Measurements from ENCODE around the gene SLC25A11.

The SLC25A11 gene

GRCh38 chr17:4966844-4967538, 27.1 kb upstream of the SLC25A11 start:
- peak; percentile 100 for DNase-seq

- DNase-seq: no peak
Observed at GRCh38 chr17:4965311-4965986, 25.6 kb upstream of the SLC25A11 start.

GRCh38 chr17:4960279-4960922, 20.6 kb upstream of the SLC25A11 start:
- no peak for DNase-seq

GRCh38 chr17:4959261-4959965, 19.6 kb upstream of the SLC25A11 start:
- no peak for DNase-seq

DNA sequence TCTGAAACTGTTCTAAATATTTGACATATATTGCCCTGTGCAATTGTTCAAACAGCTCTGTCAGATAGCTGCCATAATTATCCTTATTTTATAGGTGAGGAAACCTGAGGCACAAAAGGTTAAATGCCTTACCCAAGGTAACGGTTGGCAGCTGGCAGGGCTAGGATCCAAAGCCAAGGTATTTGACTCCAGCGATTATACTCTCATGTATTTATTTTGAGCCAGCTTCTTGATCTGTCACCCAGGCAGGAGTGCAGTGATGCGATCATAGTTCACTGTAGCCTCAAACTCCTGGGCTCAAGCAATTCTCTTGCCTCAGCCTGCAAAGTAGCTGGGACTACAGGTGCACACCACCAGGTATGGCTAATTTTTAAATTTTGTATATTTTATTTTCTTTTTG, 18.3 kb upstream of the SLC25A11 start:
- no peak for DNase-seq

DNA sequence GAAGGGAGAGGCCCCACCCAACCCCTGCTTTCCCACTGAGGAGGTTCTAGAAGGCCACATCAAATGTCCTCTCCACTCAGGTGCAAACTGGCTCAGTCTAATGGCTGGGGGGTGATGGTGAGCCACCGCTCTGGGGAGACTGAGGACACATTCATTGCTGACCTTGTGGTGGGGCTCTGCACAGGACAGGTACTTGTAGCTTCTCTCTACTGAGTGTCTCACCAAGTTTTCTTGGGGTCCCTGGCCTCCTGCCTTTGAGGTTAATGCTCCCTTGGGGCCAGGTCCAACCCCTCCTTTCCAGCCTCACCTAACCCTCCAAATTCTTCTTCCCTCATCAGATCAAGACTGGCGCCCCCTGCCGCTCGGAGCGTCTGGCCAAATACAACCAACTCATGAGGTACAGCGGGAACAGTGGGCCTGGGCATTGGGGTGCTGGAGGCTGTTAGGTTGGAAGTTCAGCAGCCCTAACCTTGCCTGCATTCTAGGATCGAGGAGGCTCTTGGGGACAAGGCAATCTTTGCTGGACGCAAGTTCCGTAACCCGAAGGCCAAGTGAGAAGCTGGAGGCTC, 16.7 kb upstream of the SLC25A11 start:
- peak in 1 of 2 experiments; percentile 16 for DNase-seq

DNA sequence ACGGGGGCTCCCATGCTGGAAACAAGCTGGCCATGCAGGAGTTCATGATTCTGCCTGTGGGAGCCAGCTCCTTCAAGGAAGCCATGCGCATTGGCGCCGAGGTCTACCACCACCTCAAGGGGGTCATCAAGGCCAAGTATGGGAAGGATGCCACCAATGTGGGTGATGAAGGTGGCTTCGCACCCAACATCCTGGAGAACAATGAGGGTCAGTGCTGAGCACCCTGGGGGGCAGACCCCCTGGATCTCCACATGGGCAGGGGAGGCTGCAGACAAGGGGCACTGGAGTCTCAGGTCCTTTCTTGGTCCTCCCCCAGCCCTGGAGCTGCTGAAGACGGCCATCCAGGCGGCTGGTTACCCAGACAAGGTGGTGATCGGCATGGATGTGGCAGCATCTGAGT, 15.2 kb upstream of the SLC25A11 start:
- DNase-seq: no peak

DNA sequence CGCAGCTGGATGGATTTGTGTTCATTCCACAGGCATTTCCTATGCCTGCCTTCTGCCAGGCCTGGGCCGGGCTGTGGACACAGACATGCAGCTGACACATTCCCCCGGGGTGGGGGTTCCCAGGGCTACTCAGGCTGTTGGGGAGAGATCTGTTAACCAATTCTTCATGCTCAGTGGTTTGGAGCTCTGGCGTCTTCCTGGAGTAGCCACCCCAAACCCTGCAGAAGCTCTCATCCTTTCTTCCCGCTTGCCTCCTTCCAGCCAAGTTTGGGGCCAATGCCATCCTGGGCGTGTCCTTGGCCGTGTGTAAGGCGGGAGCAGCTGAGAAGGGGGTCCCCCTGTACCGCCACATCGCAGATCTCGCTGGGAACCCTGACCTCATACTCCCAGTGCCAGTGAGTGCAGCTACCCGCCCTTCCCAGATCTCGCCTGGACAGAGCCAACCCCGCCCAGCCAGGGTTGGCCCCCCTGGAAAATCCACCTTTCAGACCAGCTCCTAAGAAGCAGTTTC, 13.7 kb upstream of the SLC25A11 start:
- DNase-seq: no peak

DNA sequence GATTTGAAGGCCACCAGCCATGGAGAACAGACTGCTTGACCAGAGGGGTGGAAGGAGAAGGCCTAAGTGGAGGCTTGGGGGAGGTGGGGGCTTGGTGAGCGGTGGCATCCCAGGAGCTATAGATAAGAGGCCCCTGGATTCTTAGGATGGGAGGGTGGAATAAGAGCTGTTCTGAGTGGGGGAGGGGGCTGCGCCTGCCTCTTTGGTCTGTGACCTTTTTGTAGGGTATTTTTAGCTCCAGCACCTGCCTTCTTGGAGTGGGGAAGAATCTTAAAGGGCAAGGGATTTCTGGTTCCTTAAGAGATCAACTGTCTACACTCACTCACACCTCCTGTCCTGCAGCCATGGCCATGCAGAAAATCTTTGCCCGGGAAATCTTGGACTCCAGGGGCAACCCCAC, 11.6 kb upstream of the SLC25A11 start:
- DNase-seq: peak in 1 of 2 experiments; percentile 15

GRCh38 chr17:4950746-4951204, 10.9 kb upstream of the SLC25A11 start, which contains the start of gene ENO3:
Gene ENO3 (plus strand): TSS chr17:4951119. CDS start chr17:4951830, 711 bp downstream.
- peak; percentile 75 to 85 for DNase-seq

- DNase-seq: peak in 1 of 2 experiments; percentile 41
Observed at GRCh38 chr17:4950075-4950745, 10.4 kb upstream of the SLC25A11 start.

GRCh38 chr17:4949321-4950074, 9.7 kb upstream of the SLC25A11 start:
- peak; percentile 74 to 86 for DNase-seq

DNA sequence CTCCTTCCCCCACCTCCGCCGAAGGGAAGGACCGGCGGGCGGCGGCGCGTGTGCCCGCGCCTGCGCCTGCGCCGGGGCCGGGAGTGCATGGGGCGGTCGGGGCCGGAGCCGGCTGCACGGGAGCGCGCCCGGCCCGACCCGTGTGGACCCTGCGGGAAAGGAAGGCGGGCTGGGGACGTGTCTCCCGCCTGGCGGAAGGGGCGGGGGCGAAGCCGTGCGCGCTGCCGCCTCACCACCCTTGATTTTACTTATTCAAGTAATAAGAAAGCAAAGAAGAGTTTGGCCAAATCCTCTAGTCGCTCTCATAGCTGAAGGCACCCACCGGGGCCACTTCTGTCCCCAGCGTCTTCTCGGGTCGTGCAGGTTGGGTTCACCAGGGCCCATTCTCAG, 9.1 kb upstream of the SLC25A11 start:
- DNase-seq: peak; percentile 88 to 90

GRCh38 chr17:4948166-4948930, 8.5 kb upstream of the SLC25A11 start, which contains the start of gene PFN1:
Gene PFN1 (minus strand): TSS chr17:4948530. CDS start chr17:4948394, 136 bp downstream.
- DNase-seq: peak; percentile 83 to 86

GRCh38 chr17:4947411-4948165, 7.7 kb upstream of the SLC25A11 start:
- DNase-seq: peak; percentile 26 to 47

- DNase-seq: no peak
Observed at GRCh38 chr17:4947010-4947410, 7.2 kb upstream of the SLC25A11 start.

DNA sequence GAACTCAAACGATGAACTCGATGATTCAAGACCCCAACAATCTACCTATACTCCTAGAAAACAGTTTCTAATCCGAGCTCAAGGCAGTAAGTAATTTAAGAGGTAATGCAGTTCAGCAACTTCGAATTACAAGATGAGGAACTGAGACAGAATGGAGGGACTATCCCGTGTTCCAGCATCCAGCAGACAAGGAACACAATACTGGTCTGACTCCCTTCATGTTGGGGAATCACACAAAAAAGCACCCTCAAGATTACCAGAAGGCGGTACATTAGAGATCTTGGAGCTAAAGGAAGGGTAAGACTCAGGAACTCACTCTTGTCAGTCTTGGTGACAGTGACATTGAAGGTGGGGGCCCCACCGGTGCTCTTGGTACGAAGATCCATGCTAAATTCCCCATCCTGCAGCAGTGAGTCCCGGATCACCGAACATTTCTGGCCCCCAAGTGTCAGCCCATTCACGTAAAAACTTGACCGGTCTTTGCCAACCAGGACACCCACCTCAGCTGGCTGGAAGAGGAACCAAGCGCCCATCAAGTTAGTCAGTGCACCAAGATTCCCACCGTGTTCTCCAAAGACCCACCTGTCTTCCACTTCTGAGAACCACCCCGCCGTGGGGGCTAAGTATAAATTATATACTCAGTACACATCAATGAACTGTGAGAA, 6.6 kb upstream of the SLC25A11 start:
- no peak for DNase-seq

GRCh38 chr17:4945944-4946280, 6.1 kb upstream of the SLC25A11 start:
- no peak for DNase-seq

Data from SHP77 (cell line).